Parathyroid adenoma (tissue), 2 donors: ENCODE data around the gene MYBPC3.

ENCODE experiments used
- H2AFZ ChIP-seq: fragments of 300-600 bp; sonication (generic); one replicate; pipeline ENCODE4 v1.7.0; 2017; ENCODE audit warnings: antibody characterized with exemption, mild to moderate bottlenecking
- H3K27ac ChIP-seq: fragments of 300-600 bp; sonication (generic); one replicate; pipeline ENCODE4 v1.7.0; 2017
- H3K27me3 ChIP-seq: fragments of 300-600 bp; sonication (generic); one replicate; pipeline ENCODE4 v1.7.0; 2017; ENCODE audit warnings: low read length; ENCODE audit not compliant: control insufficient read depth, insufficient read depth
- H3K36me3 ChIP-seq: fragments of 300-600 bp; sonication (generic); one replicate; pipeline ENCODE4 v1.7.0; 2017; ENCODE audit warnings: low read length; ENCODE audit not compliant: control insufficient read depth, insufficient read depth
- H3K4me1 ChIP-seq: fragments of 300-600 bp; sonication (generic); one replicate; pipeline ENCODE4 v1.7.0; 2017; ENCODE audit warnings: control low read depth
- H3K4me2 ChIP-seq: fragments of 300-600 bp; sonication (generic); one replicate; pipeline ENCODE4 v1.7.0; 2017; ENCODE audit warnings: low read length
- H3K4me3 ChIP-seq: fragments of 300-600 bp; sonication (generic); one replicate; pipeline ENCODE4 v1.7.0; 2017; ENCODE audit warnings: low read depth, low read length
- H3K79me2 ChIP-seq: fragments of 300-600 bp; sonication (generic); one replicate; pipeline ENCODE4 v1.7.0; 2017; ENCODE audit warnings: control low read depth
- H3K9ac ChIP-seq: fragments of 300-600 bp; sonication (generic); one replicate; pipeline ENCODE4 v1.7.0; 2017; ENCODE audit warnings: mild to moderate bottlenecking
- H3K9me3 ChIP-seq: fragments of 300-600 bp; sonication (generic); one replicate; pipeline ENCODE4 v1.7.0; 2017; ENCODE audit warnings: low read length; ENCODE audit not compliant: control insufficient read depth
- TF ChIP-seq, protein P1 (sequence below): fragments of 300-600 bp; sonication (generic); IDR thresholded peaks from one replicate; pipeline ENCODE4 v1.7.0; 2017; ENCODE audit warnings: antibody characterized with exemption, mild to moderate bottlenecking
- donor health status: primary hyperparathyroidism.

MYBPC3 gene

GRCh38 chr11:47398011-47398410, 45.5 kb upstream of the MYBPC3 start:
- Histone ChIP-seq H3K27ac (no peak overlapping the region), H3K27me3 (no peaks in the 10 kb centered on the region), H3K4me3 (no peak overlapping the region), H3K4me1 (peaks cover 11% of the 10 kb centered on the region), H3K4me2 (no peak overlapping the region), H3K36me3 (no peaks in the 10 kb centered on the region), H3K9me3 (no peaks in the 10 kb centered on the region), H3K79me2 (no peaks in the 10 kb centered on the region), H3K9ac (no peak overlapping the region), H2AFZ (no peak overlapping the region)
- TF ChIP-seq, protein P1, sequence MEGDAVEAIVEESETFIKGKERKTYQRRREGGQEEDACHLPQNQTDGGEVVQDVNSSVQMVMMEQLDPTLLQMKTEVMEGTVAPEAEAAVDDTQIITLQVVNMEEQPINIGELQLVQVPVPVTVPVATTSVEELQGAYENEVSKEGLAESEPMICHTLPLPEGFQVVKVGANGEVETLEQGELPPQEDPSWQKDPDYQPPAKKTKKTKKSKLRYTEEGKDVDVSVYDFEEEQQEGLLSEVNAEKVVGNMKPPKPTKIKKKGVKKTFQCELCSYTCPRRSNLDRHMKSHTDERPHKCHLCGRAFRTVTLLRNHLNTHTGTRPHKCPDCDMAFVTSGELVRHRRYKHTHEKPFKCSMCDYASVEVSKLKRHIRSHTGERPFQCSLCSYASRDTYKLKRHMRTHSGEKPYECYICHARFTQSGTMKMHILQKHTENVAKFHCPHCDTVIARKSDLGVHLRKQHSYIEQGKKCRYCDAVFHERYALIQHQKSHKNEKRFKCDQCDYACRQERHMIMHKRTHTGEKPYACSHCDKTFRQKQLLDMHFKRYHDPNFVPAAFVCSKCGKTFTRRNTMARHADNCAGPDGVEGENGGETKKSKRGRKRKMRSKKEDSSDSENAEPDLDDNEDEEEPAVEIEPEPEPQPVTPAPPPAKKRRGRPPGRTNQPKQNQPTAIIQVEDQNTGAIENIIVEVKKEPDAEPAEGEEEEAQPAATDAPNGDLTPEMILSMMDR: no peak

DNA sequence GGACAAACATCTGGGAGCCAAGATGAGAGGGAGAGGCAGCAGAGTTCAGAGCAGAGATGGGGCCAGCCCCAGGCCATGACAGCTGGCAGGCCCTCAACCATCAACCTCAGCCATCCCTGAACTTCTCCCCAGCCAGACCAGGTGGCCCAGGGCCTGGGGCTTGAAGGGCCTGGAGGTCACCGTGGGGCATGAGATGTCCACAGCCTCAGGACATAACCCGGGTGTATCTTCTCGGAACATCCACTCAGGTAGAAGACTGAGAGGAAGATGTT, 43.5 kb upstream of the MYBPC3 start:
- Histone ChIP-seq H3K27ac (no peak overlapping the region), H3K4me1 (peaks cover 9% of the 10 kb centered on the region), H3K4me3 (no peak overlapping the region), H3K36me3 (no peaks in the 10 kb centered on the region), H3K9me3 (no peaks in the 10 kb centered on the region), H3K9ac (no peak overlapping the region), H2AFZ (no peak overlapping the region), H3K4me2 (no peak overlapping the region), H3K79me2 (no peaks in the 10 kb centered on the region), H3K27me3 (no peaks in the 10 kb centered on the region)
- TF ChIP-seq, protein P1: no peak

GRCh38 chr11:47395223-47396048, 42.9 kb upstream of the MYBPC3 start:
- H3K4me3 ChIP-seq: no peak overlapping the region
- no peaks in the 10 kb centered on the region for H3K36me3 ChIP-seq
- H3K9ac ChIP-seq: no peak overlapping the region
- H3K4me2 ChIP-seq: no peak overlapping the region
- H3K27ac ChIP-seq: peak overlapping the region; percentile 63
- no peaks in the 10 kb centered on the region for H3K79me2 ChIP-seq
- H3K9me3 ChIP-seq: no peaks in the 10 kb centered on the region
- peaks cover 4% of the 10 kb centered on the region for H3K4me1 ChIP-seq
- TF ChIP-seq, protein P1: no peak
- no peaks in the 10 kb centered on the region for H3K27me3 ChIP-seq
- H2AFZ ChIP-seq: no peak overlapping the region

GRCh38 chr11:47394322-47395222, 42.1 kb upstream of the MYBPC3 start:
- TF ChIP-seq, protein P1: no peak
- Histone ChIP-seq H3K9me3 (no peaks in the 10 kb centered on the region), H3K9ac (no peak overlapping the region), H3K4me2 (no peak overlapping the region), H3K27ac (peak overlapping the region; percentile 63), H2AFZ (no peak overlapping the region), H3K36me3 (no peaks in the 10 kb centered on the region), H3K79me2 (no peaks in the 10 kb centered on the region), H3K4me1 (no peaks in the 10 kb centered on the region), H3K27me3 (no peaks in the 10 kb centered on the region), H3K4me3 (no peak overlapping the region)
